22Rv1 (cell line): ENCODE measurements around the gene TAOK2.

ENCODE experiments used
- CTCF ChIP-seq: fragments of 450-650 bp; IDR thresholded peaks from 2 replicates; pipeline ENCODE4 v1.5.1; 2017; ENCODE audit warnings: mild to moderate bottlenecking
- ZFX ChIP-seq: fragments of 450-650 bp; IDR thresholded peaks from 2 replicates; pipeline ENCODE4 v1.6.1; 2017; ENCODE audit warnings: antibody characterized with exemption, borderline replicate concordance

DNA sequence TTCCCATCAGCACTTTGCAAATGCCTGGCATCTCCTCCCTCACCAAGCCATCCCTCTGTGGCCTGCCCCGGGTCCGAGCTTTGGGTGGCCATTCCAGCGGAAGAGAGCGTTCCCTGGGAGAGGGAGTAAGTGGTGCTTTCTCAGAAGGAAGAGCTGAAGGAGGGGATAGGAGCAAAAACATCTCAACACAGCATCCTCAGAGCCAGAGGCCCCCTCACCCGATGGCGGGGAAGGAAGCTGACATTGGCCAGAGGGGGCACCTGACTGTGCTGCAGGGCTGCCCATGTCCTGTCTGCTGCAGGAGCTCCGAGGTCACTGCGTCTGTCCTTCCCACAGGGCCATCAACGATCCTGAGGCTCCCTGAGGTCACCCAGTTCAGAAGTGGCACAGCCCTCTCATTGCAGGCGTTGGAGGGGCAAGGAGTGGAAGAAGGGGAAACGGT is 57.8 kb downstream of the TAOK2 start:
- TF ChIP-seq CTCF (no peak), ZFX (no peak)
